NT2/D1 (cell line): ENCODE measurements around the gene AOAH.

Source experiments
- DNase-seq: peaks from one replicate; pipeline ENCODE4 v3.0.0-alpha.2; 2011; ENCODE audit warnings: low read depth, low spot score
- H3K27me3 ChIP-seq: 2 replicates; pipeline ENCODE4 v1.6.0; 2011; ENCODE audit warnings: mild to moderate bottlenecking; ENCODE audit not compliant: insufficient read length, insufficient read depth
- H3K36me3 ChIP-seq: 2 replicates; pipeline ENCODE4 v1.6.1; 2011; ENCODE audit warnings: mild to moderate bottlenecking, low read length, mixed read lengths; ENCODE audit not compliant: insufficient read depth, insufficient read length
- H3K4me1 ChIP-seq: 2 replicates; pipeline ENCODE4 v1.5.1; 2011; ENCODE audit not compliant: insufficient read depth, insufficient read length
- H3K4me3 ChIP-seq: 2 replicates; pipeline ENCODE4 v1.5.1; 2011; ENCODE audit warnings: low read depth; ENCODE audit not compliant: insufficient read length
- H3K9ac ChIP-seq: 2 replicates; pipeline ENCODE4 v1.6.0; 2011; ENCODE audit warnings: low read depth; ENCODE audit not compliant: insufficient read length
- H3K9me3 ChIP-seq: 2 replicates; pipeline ENCODE4 v1.5.1; 2011; ENCODE audit warnings: mild to moderate bottlenecking, low read length; ENCODE audit not compliant: insufficient read depth
- SUZ12 ChIP-seq: IDR thresholded peaks from 2 replicates; pipeline ENCODE4 v1.6.1; 2011; ENCODE audit not compliant: insufficient read length, insufficient read depth; ENCODE audit errors: extremely low read depth
- YY1 ChIP-seq: IDR thresholded peaks from 2 replicates; pipeline ENCODE4 v1.6.1; 2011; ENCODE audit not compliant: insufficient read length, insufficient read depth
- ZNF274 ChIP-seq: IDR thresholded peaks from 2 replicates; pipeline ENCODE4 v1.6.1; 2011; ENCODE audit warnings: mild to moderate bottlenecking, low read depth, low read length

Gene AOAH

DNA sequence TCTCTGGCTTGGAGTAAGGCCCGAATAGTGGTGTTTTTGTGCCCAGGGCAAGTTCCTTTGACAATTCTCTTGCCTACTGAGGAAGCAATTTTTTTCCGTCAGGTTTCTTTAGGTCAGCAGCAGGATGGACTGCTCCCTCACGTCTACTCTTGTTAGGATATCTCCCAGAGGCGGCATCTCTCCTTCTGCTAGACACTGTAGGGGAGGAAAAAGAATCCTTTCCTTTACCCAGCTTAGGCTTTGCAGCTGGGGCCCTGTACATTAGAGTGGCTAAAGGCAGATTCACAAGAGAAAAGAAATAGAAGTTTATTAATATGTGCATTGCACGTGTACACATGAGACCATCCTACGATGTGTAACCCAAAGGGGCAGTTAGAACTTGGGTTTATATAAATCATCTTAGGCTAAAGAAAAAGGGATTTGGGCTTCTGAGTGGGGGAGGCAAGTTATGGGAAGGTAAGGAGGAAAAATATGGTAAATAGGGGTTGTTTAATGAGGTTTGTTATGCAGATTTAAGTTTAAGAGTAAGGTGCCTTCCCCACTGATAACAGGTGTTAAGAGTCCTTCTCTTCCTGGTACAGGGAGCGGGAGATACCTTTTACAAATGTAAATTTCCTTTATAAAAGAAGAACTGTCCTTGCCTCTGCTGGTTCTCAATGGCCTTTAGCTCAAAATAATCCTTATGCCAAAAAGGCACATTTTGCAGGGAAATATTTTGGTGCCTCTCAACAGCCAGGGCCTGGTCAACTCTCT is 156.4 kb downstream of the AOAH start:
- Histone ChIP-seq H3K27me3 (no peaks in the 10 kb centered on the region), H3K4me3 (no peak overlapping the region), H3K9me3 (no peaks in the 10 kb centered on the region), H3K9ac (no peak overlapping the region), H3K4me1 (peaks cover 8% of the 10 kb centered on the region), H3K36me3 (no peaks in the 10 kb centered on the region)
- peak; percentile 11 for DNase-seq
- TF ChIP-seq YY1 (no peak), SUZ12 (no peak), ZNF274 (no peak)

- no peak for DNase-seq
- TF ChIP-seq YY1, result no peak
- no peak for TF ChIP-seq ZNF274
- no peak for TF ChIP-seq SUZ12
- peaks cover 8% of the 10 kb centered on the region for H3K4me1 ChIP-seq
- no peak overlapping the region for H3K9ac ChIP-seq
- no peaks in the 10 kb centered on the region for H3K9me3 ChIP-seq
- H3K36me3 ChIP-seq, result no peaks in the 10 kb centered on the region
- H3K27me3 ChIP-seq, result no peaks in the 10 kb centered on the region
- no peak overlapping the region for H3K4me3 ChIP-seq
These were observed 158.4 kb downstream of the AOAH start for GRCh38 chr7:36565792-36566356.

GRCh38 chr7:36564489-36564888 is 159.8 kb downstream of the AOAH start:
- DNase-seq, result no peak
- peaks cover 8% of the 10 kb centered on the region for H3K4me1 ChIP-seq
- no peak overlapping the region for H3K4me3 ChIP-seq
- no peak for TF ChIP-seq SUZ12
- no peak for TF ChIP-seq YY1
- TF ChIP-seq ZNF274, result no peak
- H3K27me3 ChIP-seq, result no peaks in the 10 kb centered on the region
- peaks cover 12% of the 10 kb centered on the region; the same call in 1 of the 2 replicates for H3K9me3 ChIP-seq
- no peaks in the 10 kb centered on the region for H3K36me3 ChIP-seq
- H3K9ac ChIP-seq, result no peak overlapping the region

DNA sequence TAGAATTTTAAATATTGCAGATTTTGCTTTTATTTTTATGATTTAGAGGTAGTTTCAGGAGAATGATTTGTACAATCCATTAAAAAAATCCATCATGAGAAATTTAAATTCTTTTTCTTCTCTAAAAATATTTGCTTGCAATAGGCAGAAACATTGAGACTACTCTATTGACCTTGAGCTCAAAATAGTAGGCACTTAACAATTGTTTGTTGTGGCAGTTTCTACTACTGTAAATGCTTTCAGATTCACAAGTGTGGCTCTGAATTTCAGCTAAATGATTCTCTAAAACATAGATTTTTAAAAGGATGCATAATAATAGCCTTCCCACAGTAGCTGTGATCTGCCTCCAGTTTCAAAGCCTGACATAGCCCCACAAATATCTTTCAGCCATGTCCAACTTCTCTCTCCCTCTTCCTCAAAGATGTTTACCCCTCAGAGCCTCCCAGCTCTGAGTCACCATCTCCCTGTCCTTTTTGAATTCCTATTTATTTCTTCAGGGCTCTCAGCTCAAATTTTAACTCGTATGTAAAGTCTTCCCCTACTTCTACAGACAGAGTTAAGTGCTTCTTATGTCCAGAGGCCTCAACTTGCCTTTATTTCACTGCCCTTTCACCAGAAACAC is 160.5 kb downstream of the AOAH start:
- DNase-seq, result no peak
- Histone ChIP-seq H3K36me3 (no peaks in the 10 kb centered on the region), H3K4me1 (peaks cover 8% of the 10 kb centered on the region), H3K9me3 (peaks cover 18% of the 10 kb centered on the region; the same call in 1 of the 2 replicates), H3K4me3 (no peak overlapping the region), H3K9ac (no peak overlapping the region), H3K27me3 (no peaks in the 10 kb centered on the region)
- TF ChIP-seq YY1 (no peak), ZNF274 (no peak), SUZ12 (no peak)

GRCh38 chr7:36562121-36562520 is 162.2 kb downstream of the AOAH start:
- no peak for DNase-seq
- TF ChIP-seq ZNF274 (no peak), YY1 (no peak), SUZ12 (no peak)
- no peaks in the 10 kb centered on the region for H3K4me1 ChIP-seq

GRCh38 chr7:36549029-36549428 is 175.3 kb downstream of the AOAH start:
- H3K4me1 ChIP-seq, result no peaks in the 10 kb centered on the region
- no peak for TF ChIP-seq ZNF274
- no peak for TF ChIP-seq SUZ12
- no peak for TF ChIP-seq YY1
- H3K36me3 ChIP-seq, result no peaks in the 10 kb centered on the region
- H3K27me3 ChIP-seq, result no peaks in the 10 kb centered on the region
- no peak overlapping the region for H3K4me3 ChIP-seq
- H3K9me3 ChIP-seq, result no peaks in the 10 kb centered on the region
- DNase-seq, result no peak
- H3K9ac ChIP-seq, result no peak overlapping the region

More at GRCh38 chr7:36562121-36562520, 162.2 kb downstream of the AOAH start:
- H3K9ac ChIP-seq, result no peak overlapping the region
- no peak overlapping the region for H3K4me3 ChIP-seq
- H3K36me3 ChIP-seq, result no peaks in the 10 kb centered on the region
- H3K9me3 ChIP-seq, result peaks cover 21% of the 10 kb centered on the region; the same call in 1 of the 2 replicates
- no peaks in the 10 kb centered on the region for H3K27me3 ChIP-seq

- DNase-seq, result no peak
- Histone ChIP-seq H3K27me3 (no peaks in the 10 kb centered on the region), H3K9ac (no peak overlapping the region), H3K9me3 (no peaks in the 10 kb centered on the region), H3K36me3 (no peaks in the 10 kb centered on the region), H3K4me1 (no peaks in the 10 kb centered on the region), H3K4me3 (no peak overlapping the region)
- TF ChIP-seq SUZ12 (no peak), ZNF274 (no peak), YY1 (no peak)
These were observed 176.9 kb downstream of the AOAH start for GRCh38 chr7:36547416-36547815.
